B cell (primary cell): ENCODE data around the gene EXOC4.

Source experiments
- CTCF ChIP-seq: fragments of 200-600 bp; IDR thresholded peaks from one replicate; pipeline ENCODE4 v1.8.0; 2022; ENCODE audit warnings: antibody characterized with exemption, mild to moderate bottlenecking
- EZH2 ChIP-seq: IDR thresholded peaks from 2 replicates; pipeline ENCODE4 v1.6.1; 2012; ENCODE audit warnings: borderline replicate concordance, low read depth, mild to moderate bottlenecking, moderate library complexity, low read length; ENCODE audit not compliant: insufficient read depth, poor library complexity, severe bottlenecking

GRCh38 chr7:133614251-133614650, 361.4 kb downstream of the EXOC4 start:
- TF ChIP-seq CTCF: no peak
- no peak for TF ChIP-seq EZH2
